Neural progenitor cell (in vitro differentiated cells): ENCODE data around the gene MACROD2. TPM values are rescaled to one million over a fixed set of nuclear protein-coding genes. Genes with fewer than 3 reads are reported as not detected.
"Not testable (repeated sequence)": the region's sequence is repeated elsewhere in the genome, so short reads cannot be mapped to it uniquely, and the experiment has no call there.

Experiments
- DNase-seq: peaks from one replicate; pipeline ENCODE4 v3.0.0-alpha.2; 2016; ENCODE audit warnings: low spot score
- H2AFZ ChIP-seq: fragments of 200-600 bp; sonication (generic); replicated peaks from 2 replicates; pipeline ENCODE4 v1.6.1; 2016; ENCODE audit warnings: antibody characterized with exemption
- H3F3A ChIP-seq: fragments of 200-600 bp; sonication (generic); 2 replicates; pipeline ENCODE4 v1.6.1; 2016; ENCODE audit warnings: antibody characterized with exemption, low read depth
- H3K27ac ChIP-seq: fragments of 200-600 bp; sonication (generic); 2 replicates; pipeline ENCODE4 v1.5.1; 2016; ENCODE audit warnings: mild to moderate bottlenecking
- H3K27me3 ChIP-seq: fragments of 200-600 bp; sonication (generic); 2 replicates; pipeline ENCODE4 v1.6.1; 2016; ENCODE audit warnings: mild to moderate bottlenecking, moderate library complexity
- H3K36me3 ChIP-seq: fragments of 200-600 bp; sonication (generic); 2 replicates; pipeline ENCODE4 v1.5.1; 2016
- H3K4me1 ChIP-seq: fragments of 200-600 bp; sonication (generic); 2 replicates; pipeline ENCODE4 v1.6.1; 2016; ENCODE audit warnings: mixed run types
- H3K4me2 ChIP-seq: fragments of 200-600 bp; sonication (generic); 2 replicates; pipeline ENCODE4 v1.6.1; 2016
- H3K4me3 ChIP-seq: fragments of 200-600 bp; sonication (generic); 2 replicates; pipeline ENCODE4 v1.5.1; 2016
- H3K79me2 ChIP-seq: fragments of 200-600 bp; sonication (generic); 2 replicates; pipeline ENCODE4 v1.6.1; 2016; ENCODE audit warnings: low read depth
- H3K9ac ChIP-seq: fragments of 200-600 bp; sonication (generic); 2 replicates; pipeline ENCODE4 v1.6.1; 2016
- H3K9me3 ChIP-seq: fragments of 200-600 bp; sonication (generic); 2 replicates; pipeline ENCODE4 v1.5.1; 2016; ENCODE audit warnings: low read depth
- H4K20me1 ChIP-seq: fragments of 200-600 bp; sonication (generic); 2 replicates; pipeline ENCODE4 v1.6.1; 2016; ENCODE audit warnings: low read depth
- H3K27ac Mint-ChIP-seq: 3 replicates; pipeline ENCODE4 v1.8.0; 2021; ENCODE audit warnings: mixed read lengths
- H3K27me3 Mint-ChIP-seq: 2 replicates; pipeline ENCODE4 v1.8.0; 2022; ENCODE audit warnings: low read depth, mild to moderate bottlenecking, inconsistent platforms, moderate library complexity, mixed read lengths; ENCODE audit not compliant: insufficient read depth
- H3K36me3 Mint-ChIP-seq: 3 replicates; pipeline ENCODE4 v1.8.0; 2021; ENCODE audit warnings: mixed read lengths
- H3K4me1 Mint-ChIP-seq: 3 replicates; pipeline ENCODE4 v1.8.0; 2021; ENCODE audit warnings: mixed read lengths
- H3K4me3 Mint-ChIP-seq: 3 replicates; pipeline ENCODE4 v1.8.0; 2021; ENCODE audit warnings: mild to moderate bottlenecking, moderate library complexity, mixed read lengths
- H3K9me3 Mint-ChIP-seq: 3 replicates; pipeline ENCODE4 v1.8.0; 2020; ENCODE audit warnings: mixed read lengths
- EZH2 ChIP-seq: fragments of 200-600 bp; sonication (generic); IDR thresholded peaks from 2 replicates; pipeline ENCODE4 v1.6.1; 2017; ENCODE audit warnings: antibody characterized with exemption, mild to moderate bottlenecking, moderate library complexity
- EZH2phosphoT487 ChIP-seq: fragments of 200-600 bp; sonication (generic); IDR thresholded peaks from 2 replicates; pipeline ENCODE4 v1.6.1; 2017; ENCODE audit warnings: antibody characterized with exemption
- total RNA-seq: library from RNA; depleted of rRNA; stranded (reverse); fragments of >200 nt; gene quantifications from 2 replicates; pipeline ENCODE4 v1.2.3, GENCODE V29; 2015; ENCODE audit warnings: low replicate concordance
- TF ChIP-seq, protein P1 (sequence below): fragments of 200-600 bp; sonication (generic); IDR thresholded peaks from 2 replicates; pipeline ENCODE4 v1.5.1; 2017; ENCODE audit warnings: antibody characterized with exemption, mild to moderate bottlenecking

The MACROD2 gene
- total RNA-seq, 1 donor from 2014 or later = 11.9 TPM

DNA sequence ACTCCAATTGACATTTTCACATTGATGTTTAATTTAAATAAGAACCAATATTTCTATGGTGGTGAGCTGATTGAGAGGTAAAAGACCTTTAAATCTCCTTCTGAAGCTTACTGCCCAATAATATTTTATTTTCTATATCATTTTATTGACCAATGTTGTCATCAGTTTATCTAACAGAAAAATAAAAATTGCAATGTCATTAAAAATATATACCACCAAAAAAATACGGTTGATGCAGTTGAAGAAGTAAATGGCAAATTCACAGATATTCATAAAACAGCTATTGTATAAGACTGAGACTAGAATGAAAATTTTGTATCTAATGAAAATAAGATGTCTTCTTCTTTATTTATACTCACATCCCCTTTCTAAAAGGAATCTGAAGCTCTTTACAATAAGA lies 1375.1 kb downstream of the MACROD2 start:
- Histone ChIP-seq H3K36me3 (no peaks in the 10 kb centered on the region), H3K9ac (no peak overlapping the region), H3K27ac (no peak overlapping the region), H3K79me2 (no peaks in the 10 kb centered on the region), H4K20me1 (no peaks in the 10 kb centered on the region), H3K4me1 (peaks cover 7% of the 10 kb centered on the region), H3K4me2 (no peak overlapping the region), H3K4me3 (no peak overlapping the region), H3F3A (no peaks in the 10 kb centered on the region), H3K9me3 (no peaks in the 10 kb centered on the region), H2AFZ (no peak overlapping the region), H3K27me3 (no peaks in the 10 kb centered on the region)
- TF ChIP-seq EZH2phosphoT487 = no peak
- TF ChIP-seq, protein P1, sequence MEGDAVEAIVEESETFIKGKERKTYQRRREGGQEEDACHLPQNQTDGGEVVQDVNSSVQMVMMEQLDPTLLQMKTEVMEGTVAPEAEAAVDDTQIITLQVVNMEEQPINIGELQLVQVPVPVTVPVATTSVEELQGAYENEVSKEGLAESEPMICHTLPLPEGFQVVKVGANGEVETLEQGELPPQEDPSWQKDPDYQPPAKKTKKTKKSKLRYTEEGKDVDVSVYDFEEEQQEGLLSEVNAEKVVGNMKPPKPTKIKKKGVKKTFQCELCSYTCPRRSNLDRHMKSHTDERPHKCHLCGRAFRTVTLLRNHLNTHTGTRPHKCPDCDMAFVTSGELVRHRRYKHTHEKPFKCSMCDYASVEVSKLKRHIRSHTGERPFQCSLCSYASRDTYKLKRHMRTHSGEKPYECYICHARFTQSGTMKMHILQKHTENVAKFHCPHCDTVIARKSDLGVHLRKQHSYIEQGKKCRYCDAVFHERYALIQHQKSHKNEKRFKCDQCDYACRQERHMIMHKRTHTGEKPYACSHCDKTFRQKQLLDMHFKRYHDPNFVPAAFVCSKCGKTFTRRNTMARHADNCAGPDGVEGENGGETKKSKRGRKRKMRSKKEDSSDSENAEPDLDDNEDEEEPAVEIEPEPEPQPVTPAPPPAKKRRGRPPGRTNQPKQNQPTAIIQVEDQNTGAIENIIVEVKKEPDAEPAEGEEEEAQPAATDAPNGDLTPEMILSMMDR = no peak
- no peak for TF ChIP-seq EZH2
- H3K36me3 Mint-ChIP-seq = no peaks in the 10 kb centered on the region
- H3K27me3 Mint-ChIP-seq = no peaks in the 10 kb centered on the region
- H3K9me3 Mint-ChIP-seq = no peaks in the 10 kb centered on the region
- no peak overlapping the region for H3K4me3 Mint-ChIP-seq
- no peak for DNase-seq
- no peak overlapping the region for H3K27ac Mint-ChIP-seq
- H3K4me1 Mint-ChIP-seq = peaks cover 18% of the 10 kb centered on the region

DNA sequence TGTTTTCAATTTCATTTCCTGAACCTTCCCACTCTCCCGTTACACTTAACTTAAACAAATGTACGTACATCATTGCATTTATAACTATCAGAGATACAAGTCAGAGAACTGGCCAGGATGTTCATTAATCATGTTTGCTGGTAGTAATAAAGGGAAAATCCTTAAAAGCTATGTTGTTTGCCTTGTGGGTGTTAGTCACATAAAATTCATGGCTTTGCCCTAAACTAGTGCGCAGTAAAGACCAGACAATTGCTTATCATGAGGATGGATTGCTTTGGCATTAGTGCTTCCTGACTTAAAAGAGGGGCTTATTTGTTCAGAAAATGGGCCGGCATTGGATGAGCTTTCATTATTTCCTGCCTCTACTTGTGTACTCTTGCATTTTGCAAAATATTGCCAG lies 1379.4 kb downstream of the MACROD2 start:
- no peak for DNase-seq
- H3K27ac ChIP-seq = no peak overlapping the region
- no peak overlapping the region for H2AFZ ChIP-seq
- H4K20me1 ChIP-seq = no peaks in the 10 kb centered on the region
- Mint-ChIP-seq H3K36me3 (no peaks in the 10 kb centered on the region), H3K4me1 (peaks cover 15% of the 10 kb centered on the region), H3K27me3 (peaks cover 4% of the 10 kb centered on the region), H3K27ac (no peak overlapping the region), H3K4me3 (no peak overlapping the region), H3K9me3 (no peaks in the 10 kb centered on the region)
- no peaks in the 10 kb centered on the region for H3K27me3 ChIP-seq
- H3K9ac ChIP-seq = no peak overlapping the region
- peaks cover 7% of the 10 kb centered on the region for H3K4me1 ChIP-seq
- no peak overlapping the region for H3K4me2 ChIP-seq
- no peaks in the 10 kb centered on the region for H3F3A ChIP-seq
- H3K79me2 ChIP-seq = no peaks in the 10 kb centered on the region
- no peaks in the 10 kb centered on the region for H3K9me3 ChIP-seq
- no peak overlapping the region for H3K4me3 ChIP-seq
- H3K36me3 ChIP-seq = no peaks in the 10 kb centered on the region
- TF ChIP-seq EZH2 (no peak), EZH2phosphoT487 (no peak)
- TF ChIP-seq, protein P1 = no peak

DNA sequence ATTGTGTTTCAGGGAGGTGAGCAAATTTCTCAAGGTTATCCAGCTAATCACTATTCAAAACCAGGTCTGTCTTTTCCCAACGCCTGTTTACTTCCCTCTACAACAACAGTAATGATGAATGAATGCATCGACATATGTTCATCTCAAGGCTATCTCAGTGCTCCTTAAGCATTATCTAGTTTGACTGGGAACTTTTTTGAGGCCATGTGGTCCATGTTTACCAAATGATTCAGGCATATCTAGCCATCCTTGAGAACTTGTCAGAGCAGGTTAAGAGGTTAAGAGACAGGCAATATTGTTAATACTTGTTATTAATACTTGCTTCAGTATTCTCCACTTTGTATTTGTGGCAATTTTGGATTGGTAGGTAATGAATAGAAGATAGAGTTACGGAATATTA lies 1380.5 kb downstream of the MACROD2 start:
- no peak for DNase-seq
- H3K27ac ChIP-seq = no peak overlapping the region
- H3K9me3 ChIP-seq = no peaks in the 10 kb centered on the region
- H2AFZ ChIP-seq = no peak overlapping the region
- H3K27me3 Mint-ChIP-seq = peaks cover 4% of the 10 kb centered on the region
- H3K4me1 ChIP-seq = peaks cover 7% of the 10 kb centered on the region
- H3K4me3 Mint-ChIP-seq = no peak overlapping the region
- TF ChIP-seq EZH2phosphoT487 = no peak
- TF ChIP-seq, protein P1 = no peak
- TF ChIP-seq EZH2 = no peak
- no peak overlapping the region for H3K9ac ChIP-seq
- no peaks in the 10 kb centered on the region for H3K79me2 ChIP-seq
- H3K4me3 ChIP-seq = no peak overlapping the region
- H4K20me1 ChIP-seq = no peaks in the 10 kb centered on the region
- H3K27ac Mint-ChIP-seq = no peak overlapping the region
- no peaks in the 10 kb centered on the region for H3F3A ChIP-seq
- H3K4me2 ChIP-seq = no peak overlapping the region
- no peaks in the 10 kb centered on the region for H3K36me3 ChIP-seq
- H3K9me3 Mint-ChIP-seq = no peaks in the 10 kb centered on the region
- no peaks in the 10 kb centered on the region for H3K27me3 ChIP-seq
- H3K4me1 Mint-ChIP-seq = peaks cover 12% of the 10 kb centered on the region
- no peaks in the 10 kb centered on the region for H3K36me3 Mint-ChIP-seq

DNA sequence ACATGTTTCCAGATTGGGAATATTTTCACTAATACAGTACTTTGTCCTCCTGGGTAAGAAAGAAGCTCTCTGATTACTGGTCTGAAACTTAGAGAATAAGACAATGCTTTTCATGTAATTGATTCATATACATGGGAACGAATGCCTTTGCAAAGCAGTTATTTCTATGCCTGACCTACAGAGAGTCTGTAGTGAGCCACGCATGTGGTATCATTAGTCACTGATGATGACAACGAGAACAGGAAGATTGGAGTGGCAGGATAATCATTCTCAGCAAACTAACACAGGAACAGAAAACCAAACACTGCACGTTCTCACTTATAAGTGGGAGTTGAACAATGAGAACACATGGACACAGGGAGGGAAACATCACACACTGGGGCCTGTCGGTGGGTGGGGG lies 1382.3 kb downstream of the MACROD2 start:
- H4K20me1 ChIP-seq, H3K4me3 Mint-ChIP-seq, H3K27me3 Mint-ChIP-seq, H3K27me3 ChIP-seq, H3K27ac ChIP-seq, H3K27ac Mint-ChIP-seq, H3K9me3 ChIP-seq, H3F3A ChIP-seq, H3K4me1 ChIP-seq, H3K4me1 Mint-ChIP-seq, H2AFZ ChIP-seq, H3K9me3 Mint-ChIP-seq, H3K9ac ChIP-seq, H3K4me2 ChIP-seq, DNase-seq, H3K36me3 Mint-ChIP-seq, H3K4me3 ChIP-seq, H3K79me2 ChIP-seq, H3K36me3 ChIP-seq: not testable (repeated sequence)
